ENCODE data around the gene ZBTB34. TPM values are rescaled to one million over a fixed set of nuclear protein-coding genes. Genes with fewer than 3 reads are reported as not detected.

ZBTB34 gene
- total RNA-seq, 1 donor from 2014 or later, result 6.7 TPM

- intact Hi-C loops (cut with micrococcal nuclease), result no loop called here
- Mint-ChIP-seq H3K4me3 (ENCODE audit: low read depth) (no peak overlapping the region), H3K27ac (no peak overlapping the region), H3K9me3 (no peaks in the 10 kb centered on the region), H3K27me3 (ENCODE audit: low read depth) (no peaks in the 10 kb centered on the region), H3K36me3 (ENCODE audit: low read depth) (peaks cover 6% of the 10 kb centered on the region), H3K4me1 (ENCODE audit: low read depth) (no peaks in the 10 kb centered on the region)
- no peak for DNase-seq (ENCODE audit: low spot score)
Observed at GRCh38 chr9:126886897-126887296, 26.5 kb downstream of the ZBTB34 start.

- no peak overlapping the region for H3K4me3 Mint-ChIP-seq (ENCODE audit: low read depth)
- no peak for DNase-seq (ENCODE audit: low spot score)
- H3K36me3 Mint-ChIP-seq (ENCODE audit: low read depth), result no peaks in the 10 kb centered on the region
- H3K9me3 Mint-ChIP-seq, result no peaks in the 10 kb centered on the region
- H3K27me3 Mint-ChIP-seq (ENCODE audit: low read depth), result peaks cover 3% of the 10 kb centered on the region
- H3K27ac Mint-ChIP-seq, result no peak overlapping the region
- intact Hi-C loops (cut with micrococcal nuclease), result no loop called here
- H3K4me1 Mint-ChIP-seq (ENCODE audit: low read depth), result peaks cover 5% of the 10 kb centered on the region
Observed at GRCh38 chr9:126891676-126892075, 31.2 kb downstream of the ZBTB34 start.

- DNase-seq (ENCODE audit: low spot score), result no peak
- intact Hi-C loops (cut with micrococcal nuclease), result no loop called here
- H3K4me1 Mint-ChIP-seq (ENCODE audit: low read depth), result peaks cover 5% of the 10 kb centered on the region
- H3K36me3 Mint-ChIP-seq (ENCODE audit: low read depth), result no peaks in the 10 kb centered on the region
- no peak overlapping the region for H3K4me3 Mint-ChIP-seq (ENCODE audit: low read depth)
- no peak overlapping the region for H3K27ac Mint-ChIP-seq
- no peaks in the 10 kb centered on the region for H3K9me3 Mint-ChIP-seq
- H3K27me3 Mint-ChIP-seq (ENCODE audit: low read depth), result peaks cover 6% of the 10 kb centered on the region
Observed at GRCh38 chr9:126893079-126893478, 32.6 kb downstream of the ZBTB34 start.

DNA sequence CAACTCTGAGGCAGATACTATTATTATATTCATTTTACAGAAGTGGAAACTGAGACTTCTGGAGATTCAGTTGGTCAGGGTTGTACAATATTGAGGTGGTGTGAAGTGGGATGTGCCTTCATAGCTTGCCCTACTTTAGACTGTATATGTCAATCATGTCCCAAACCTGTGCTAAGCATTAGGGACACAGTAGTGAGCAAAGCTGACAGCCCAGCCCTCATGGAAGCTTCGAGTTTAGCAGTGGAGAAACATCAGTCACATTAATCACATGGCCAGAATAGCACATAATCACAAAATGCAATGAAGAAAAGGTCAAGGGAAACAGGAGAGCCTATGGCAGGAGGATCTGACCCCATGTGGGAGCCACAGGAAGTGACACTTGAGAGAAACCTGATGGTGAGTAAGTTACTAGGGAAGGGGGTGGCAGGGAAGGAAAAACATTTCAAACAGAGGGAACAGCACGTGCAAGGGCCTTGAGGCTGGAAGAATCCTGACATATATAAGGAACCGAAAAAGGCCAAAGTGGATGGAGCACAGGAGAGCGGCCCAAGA is 33.7 kb downstream of the ZBTB34 start:
- H3K27ac Mint-ChIP-seq, result no peak overlapping the region
- intact Hi-C loops (cut with micrococcal nuclease), result no loop called here
- H3K4me3 Mint-ChIP-seq (ENCODE audit: low read depth), result no peak overlapping the region
- H3K9me3 Mint-ChIP-seq, result no peaks in the 10 kb centered on the region
- peaks cover 5% of the 10 kb centered on the region for H3K4me1 Mint-ChIP-seq (ENCODE audit: low read depth)
- no peak for DNase-seq (ENCODE audit: low spot score)
- no peaks in the 10 kb centered on the region for H3K36me3 Mint-ChIP-seq (ENCODE audit: low read depth)
- peaks cover 6% of the 10 kb centered on the region for H3K27me3 Mint-ChIP-seq (ENCODE audit: low read depth)

DNA sequence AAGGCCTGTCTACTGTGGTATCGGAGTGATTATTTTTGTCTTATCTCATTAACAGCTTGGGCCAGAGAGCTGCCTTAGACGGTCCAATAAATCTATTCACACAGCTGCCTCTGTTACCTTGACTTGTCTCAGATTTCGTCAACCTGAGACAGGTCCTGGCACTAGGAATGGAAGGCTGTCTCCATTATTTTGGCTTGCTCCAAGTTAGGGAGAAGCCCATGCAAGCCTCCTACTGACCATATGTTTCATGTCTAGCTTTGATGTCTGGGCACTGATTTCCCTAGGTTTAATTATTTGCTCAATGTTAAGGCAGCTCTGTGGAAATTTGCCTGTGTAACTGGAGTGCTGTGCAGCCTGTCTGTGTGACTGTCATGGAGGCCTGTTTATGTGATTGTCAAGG is 41.8 kb downstream of the ZBTB34 start:
- no peak overlapping the region for H3K27ac Mint-ChIP-seq
- intact Hi-C loops (cut with micrococcal nuclease), result no loop called here
- no peak overlapping the region for H3K4me3 Mint-ChIP-seq (ENCODE audit: low read depth)
- no peaks in the 10 kb centered on the region for H3K36me3 Mint-ChIP-seq (ENCODE audit: low read depth)
- DNase-seq (ENCODE audit: low spot score), result no peak
- peaks cover 11% of the 10 kb centered on the region for H3K9me3 Mint-ChIP-seq
- H3K27me3 Mint-ChIP-seq (ENCODE audit: low read depth), result no peaks in the 10 kb centered on the region
- H3K4me1 Mint-ChIP-seq (ENCODE audit: low read depth), result no peaks in the 10 kb centered on the region

- H3K4me3 Mint-ChIP-seq (ENCODE audit: low read depth), result no peak overlapping the region
- H3K4me1 Mint-ChIP-seq (ENCODE audit: low read depth), result no peaks in the 10 kb centered on the region
- no peak overlapping the region for H3K27ac Mint-ChIP-seq
- peaks cover 1% of the 10 kb centered on the region for H3K27me3 Mint-ChIP-seq (ENCODE audit: low read depth)
- intact Hi-C loops (cut with micrococcal nuclease), result no loop called here
- DNase-seq (ENCODE audit: low spot score), result no peak
- no peaks in the 10 kb centered on the region for H3K36me3 Mint-ChIP-seq (ENCODE audit: low read depth)
- peaks cover 11% of the 10 kb centered on the region for H3K9me3 Mint-ChIP-seq
Observed at GRCh38 chr9:126904586-126904985, 44.1 kb downstream of the ZBTB34 start.

GRCh38 chr9:126906091-126906490 is 45.7 kb downstream of the ZBTB34 start:
- peaks cover 2% of the 10 kb centered on the region for H3K27me3 Mint-ChIP-seq (ENCODE audit: low read depth)
- H3K4me3 Mint-ChIP-seq (ENCODE audit: low read depth), result no peak overlapping the region
- H3K9me3 Mint-ChIP-seq, result peaks cover 10% of the 10 kb centered on the region
- H3K27ac Mint-ChIP-seq, result no peak overlapping the region
- intact Hi-C loops (cut with micrococcal nuclease), result no loop called here
- no peak for DNase-seq (ENCODE audit: low spot score)
- H3K4me1 Mint-ChIP-seq (ENCODE audit: low read depth), result no peaks in the 10 kb centered on the region
- H3K36me3 Mint-ChIP-seq (ENCODE audit: low read depth), result no peaks in the 10 kb centered on the region

DNA sequence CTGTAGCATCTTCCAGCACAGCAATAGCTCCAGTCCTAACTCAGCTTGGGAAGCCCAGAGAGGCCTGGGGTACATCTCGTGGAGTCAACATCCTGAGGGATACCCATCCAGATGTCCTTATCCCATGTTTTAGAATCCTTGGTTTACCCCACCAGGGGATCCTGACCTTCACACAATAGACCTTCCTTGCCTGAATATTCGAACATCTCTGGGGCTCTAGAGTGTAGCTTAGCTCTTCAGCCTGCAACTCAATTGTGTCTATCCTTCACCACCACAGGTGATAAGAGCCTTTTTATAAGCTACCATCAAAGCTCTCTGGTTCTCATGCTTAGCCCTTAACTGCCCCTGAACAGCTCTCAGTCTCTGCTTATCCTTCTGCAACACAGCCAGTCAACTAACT is 46.6 kb downstream of the ZBTB34 start:
- no peaks in the 10 kb centered on the region for H3K36me3 Mint-ChIP-seq (ENCODE audit: low read depth)
- intact Hi-C loops (cut with micrococcal nuclease), result no loop called here
- peaks cover 3% of the 10 kb centered on the region for H3K9me3 Mint-ChIP-seq
- no peak overlapping the region for H3K4me3 Mint-ChIP-seq (ENCODE audit: low read depth)
- H3K4me1 Mint-ChIP-seq (ENCODE audit: low read depth), result no peaks in the 10 kb centered on the region
- DNase-seq (ENCODE audit: low spot score), result no peak
- no peak overlapping the region for H3K27ac Mint-ChIP-seq
- H3K27me3 Mint-ChIP-seq (ENCODE audit: low read depth), result peaks cover 6% of the 10 kb centered on the region

- H3K27me3 Mint-ChIP-seq (ENCODE audit: low read depth), result peaks cover 26% of the 10 kb centered on the region
- H3K4me3 Mint-ChIP-seq (ENCODE audit: low read depth), result peak within 1 kb of the TSS; percentile 65
- peaks cover 7% of the 10 kb centered on the region for H3K4me1 Mint-ChIP-seq (ENCODE audit: low read depth)
- intact Hi-C loops (cut with micrococcal nuclease), result no loop called here
- H3K9me3 Mint-ChIP-seq, result peaks cover 4% of the 10 kb centered on the region
- H3K36me3 Mint-ChIP-seq (ENCODE audit: low read depth), result no peaks in the 10 kb centered on the region
- H3K27ac Mint-ChIP-seq, result no peak within 1 kb of the TSS
- peak; percentile 89 for DNase-seq (ENCODE audit: low spot score)
Observed at GRCh38 chr9:126914458-126915280, 54.2 kb downstream of the ZBTB34 start, which contains the start of gene RALGPS1. Gene RALGPS1 (plus strand): TSS chr9:126914782. CDS start chr9:126962290, 47,508 bp downstream.

DNA sequence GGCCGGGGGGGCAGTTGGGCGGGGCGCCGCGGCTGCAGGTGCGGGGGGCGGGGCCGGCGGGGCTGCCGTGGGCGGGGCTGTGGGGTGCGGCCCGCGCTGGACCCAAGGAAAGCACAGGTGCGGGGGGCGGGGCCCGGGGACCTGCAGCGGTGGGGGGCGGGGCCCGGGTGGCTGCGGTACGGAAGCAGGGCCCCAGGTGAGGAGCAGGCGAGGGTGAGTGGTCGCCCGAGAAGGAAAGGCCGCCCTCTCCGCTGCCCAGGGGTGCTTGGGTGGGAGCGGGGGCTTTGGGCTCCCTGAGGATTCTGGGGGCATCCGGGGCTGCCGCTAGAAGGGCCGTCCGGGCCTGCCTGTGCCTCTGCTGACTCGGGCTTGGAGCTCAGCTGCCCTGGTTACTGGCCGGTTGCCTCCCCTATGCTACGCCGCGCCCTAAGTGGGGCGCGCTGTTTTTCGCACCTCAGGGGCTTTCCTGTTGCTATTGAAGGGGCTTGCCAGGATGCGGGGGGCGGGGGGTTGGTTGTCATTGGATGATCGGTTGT is 54.9 kb downstream of the ZBTB34 start:
- peak; percentile 11 for DNase-seq (ENCODE audit: low spot score)
- Mint-ChIP-seq H3K9me3 (peaks cover 4% of the 10 kb centered on the region), H3K4me3 (ENCODE audit: low read depth) (peak overlapping the region; percentile 65), H3K27ac (no peak overlapping the region), H3K36me3 (ENCODE audit: low read depth) (no peaks in the 10 kb centered on the region), H3K4me1 (ENCODE audit: low read depth) (peaks cover 7% of the 10 kb centered on the region), H3K27me3 (ENCODE audit: low read depth) (peaks cover 29% of the 10 kb centered on the region)
- intact Hi-C loops (cut with micrococcal nuclease), result no loop called here

DNA sequence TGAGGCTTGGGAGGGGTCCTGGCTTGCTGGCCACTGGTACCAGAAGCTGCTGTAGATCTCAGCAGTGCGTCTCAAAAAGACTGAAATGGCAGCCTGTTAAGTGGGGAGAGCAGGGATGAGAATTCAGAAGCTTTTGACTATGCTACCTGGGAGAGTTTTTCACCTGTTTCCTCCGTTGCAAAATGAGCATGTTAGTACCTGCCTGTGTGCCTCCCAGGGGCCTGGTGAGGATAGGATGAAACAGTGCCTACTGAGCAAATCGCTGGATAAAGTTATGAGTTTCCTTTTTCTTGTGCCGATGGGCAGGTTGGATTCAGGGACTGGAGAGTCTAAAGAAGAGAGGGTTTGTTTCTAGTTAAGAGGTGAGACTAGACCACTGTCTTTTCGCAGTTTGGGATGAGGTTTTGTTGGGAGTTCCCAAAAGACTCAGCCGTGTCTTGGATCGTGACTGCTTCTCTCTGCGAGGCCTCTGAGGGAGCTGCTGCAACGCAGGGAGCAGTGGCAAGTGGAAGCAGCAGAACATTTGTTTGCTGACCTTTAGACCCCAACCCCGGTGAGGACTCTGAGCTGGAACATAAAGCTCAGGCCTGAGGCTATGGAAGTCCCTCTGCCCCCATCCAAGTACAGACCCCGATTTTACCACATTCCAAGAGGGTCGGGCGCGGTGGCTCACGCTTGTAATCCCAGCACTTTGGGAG is 55.6 kb downstream of the ZBTB34 start:
- H3K27me3 Mint-ChIP-seq (ENCODE audit: low read depth), result peaks cover 29% of the 10 kb centered on the region
- DNase-seq (ENCODE audit: low spot score), result no peak
- intact Hi-C loops (cut with micrococcal nuclease), result no loop called here
- H3K36me3 Mint-ChIP-seq (ENCODE audit: low read depth), result no peaks in the 10 kb centered on the region
- peaks cover 4% of the 10 kb centered on the region for H3K9me3 Mint-ChIP-seq
- H3K27ac Mint-ChIP-seq, result no peak overlapping the region
- H3K4me1 Mint-ChIP-seq (ENCODE audit: low read depth), result peaks cover 7% of the 10 kb centered on the region
- H3K4me3 Mint-ChIP-seq (ENCODE audit: low read depth), result peak overlapping the region; percentile 65

DNA sequence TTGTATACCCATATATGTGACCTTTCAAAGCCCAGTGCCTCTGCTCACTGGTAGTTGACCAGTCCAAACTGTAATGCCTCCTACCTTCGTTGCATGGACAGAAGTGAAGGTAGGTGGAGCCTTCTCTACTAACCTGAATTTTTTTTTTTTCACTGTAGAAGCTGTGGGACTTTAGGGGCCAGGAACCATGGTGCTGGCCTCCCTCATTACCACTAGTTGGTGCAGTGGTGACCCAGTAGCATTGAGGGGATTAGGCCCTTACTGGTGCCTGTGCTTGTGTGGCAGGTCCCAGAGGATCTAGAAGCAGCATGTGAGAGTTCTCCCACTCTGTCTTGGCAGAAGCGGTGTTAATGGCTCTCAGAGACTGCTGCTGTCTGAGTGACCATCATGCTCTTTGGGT is 56.5 kb downstream of the ZBTB34 start:
- Mint-ChIP-seq H3K4me3 (ENCODE audit: low read depth) (no peak overlapping the region), H3K27ac (no peak overlapping the region), H3K4me1 (ENCODE audit: low read depth) (peaks cover 7% of the 10 kb centered on the region), H3K27me3 (ENCODE audit: low read depth) (peaks cover 28% of the 10 kb centered on the region), H3K9me3 (peaks cover 3% of the 10 kb centered on the region), H3K36me3 (ENCODE audit: low read depth) (no peaks in the 10 kb centered on the region)
- no peak for DNase-seq (ENCODE audit: low spot score)
- intact Hi-C loops (cut with micrococcal nuclease), result no loop called here

- Mint-ChIP-seq H3K4me3 (ENCODE audit: low read depth) (no peak overlapping the region), H3K4me1 (ENCODE audit: low read depth) (peaks cover 7% of the 10 kb centered on the region), H3K36me3 (ENCODE audit: low read depth) (no peaks in the 10 kb centered on the region), H3K9me3 (no peaks in the 10 kb centered on the region), H3K27ac (no peak overlapping the region), H3K27me3 (ENCODE audit: low read depth) (peaks cover 20% of the 10 kb centered on the region)
- no peak for DNase-seq (ENCODE audit: low spot score)
- intact Hi-C loops (cut with micrococcal nuclease), result no loop called here
Observed at GRCh38 chr9:126919193-126919592, 58.8 kb downstream of the ZBTB34 start.
